ENCODE measurements around the gene DDX24.

DNA sequence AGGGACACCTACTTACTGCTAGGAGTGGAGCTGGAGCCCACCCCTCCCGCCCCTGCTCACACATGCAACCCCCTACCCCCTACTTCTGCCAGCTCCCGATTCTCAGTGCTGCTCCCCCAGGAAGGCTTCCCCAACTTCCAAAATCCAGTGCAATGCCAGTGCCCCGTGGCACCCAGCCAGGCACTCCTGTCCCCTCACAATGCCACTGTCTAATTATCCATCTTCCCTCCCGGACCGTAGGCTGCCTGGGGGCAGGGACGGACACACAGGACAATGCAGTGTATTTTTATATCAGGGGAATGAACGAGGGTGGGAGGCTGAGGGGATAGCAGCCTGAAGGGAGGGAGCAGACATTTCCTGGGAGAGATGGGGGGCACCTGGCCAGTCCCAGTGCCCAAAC lies 42.5 kb downstream of the DDX24 start:
- TF ChIP-seq, protein P1, sequence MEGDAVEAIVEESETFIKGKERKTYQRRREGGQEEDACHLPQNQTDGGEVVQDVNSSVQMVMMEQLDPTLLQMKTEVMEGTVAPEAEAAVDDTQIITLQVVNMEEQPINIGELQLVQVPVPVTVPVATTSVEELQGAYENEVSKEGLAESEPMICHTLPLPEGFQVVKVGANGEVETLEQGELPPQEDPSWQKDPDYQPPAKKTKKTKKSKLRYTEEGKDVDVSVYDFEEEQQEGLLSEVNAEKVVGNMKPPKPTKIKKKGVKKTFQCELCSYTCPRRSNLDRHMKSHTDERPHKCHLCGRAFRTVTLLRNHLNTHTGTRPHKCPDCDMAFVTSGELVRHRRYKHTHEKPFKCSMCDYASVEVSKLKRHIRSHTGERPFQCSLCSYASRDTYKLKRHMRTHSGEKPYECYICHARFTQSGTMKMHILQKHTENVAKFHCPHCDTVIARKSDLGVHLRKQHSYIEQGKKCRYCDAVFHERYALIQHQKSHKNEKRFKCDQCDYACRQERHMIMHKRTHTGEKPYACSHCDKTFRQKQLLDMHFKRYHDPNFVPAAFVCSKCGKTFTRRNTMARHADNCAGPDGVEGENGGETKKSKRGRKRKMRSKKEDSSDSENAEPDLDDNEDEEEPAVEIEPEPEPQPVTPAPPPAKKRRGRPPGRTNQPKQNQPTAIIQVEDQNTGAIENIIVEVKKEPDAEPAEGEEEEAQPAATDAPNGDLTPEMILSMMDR (IDR thresholded peaks at IDR 0.05): no peak
- TF ChIP-seq, protein P2, sequence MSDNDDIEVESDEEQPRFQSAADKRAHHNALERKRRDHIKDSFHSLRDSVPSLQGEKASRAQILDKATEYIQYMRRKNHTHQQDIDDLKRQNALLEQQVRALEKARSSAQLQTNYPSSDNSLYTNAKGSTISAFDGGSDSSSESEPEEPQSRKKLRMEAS (CRISPR knock-in tag; IDR thresholded peaks at IDR 0.05): no peak
- TF ChIP-seq SP1 (CRISPR knock-in tag; conservative IDR thresholded peaks at IDR 0.05) (no peak), ETV6 (CRISPR knock-in tag; IDR thresholded peaks at IDR 0.05) (no peak), ZNF317 (CRISPR knock-in tag; IDR thresholded peaks at IDR 0.05; ENCODE audit: borderline replicate concordance, low read depth) (no peak), FOXP1 (CRISPR knock-in tag; IDR thresholded peaks at IDR 0.05; ENCODE audit: borderline replicate concordance) (no peak)
- TF ChIP-seq, protein P3, sequence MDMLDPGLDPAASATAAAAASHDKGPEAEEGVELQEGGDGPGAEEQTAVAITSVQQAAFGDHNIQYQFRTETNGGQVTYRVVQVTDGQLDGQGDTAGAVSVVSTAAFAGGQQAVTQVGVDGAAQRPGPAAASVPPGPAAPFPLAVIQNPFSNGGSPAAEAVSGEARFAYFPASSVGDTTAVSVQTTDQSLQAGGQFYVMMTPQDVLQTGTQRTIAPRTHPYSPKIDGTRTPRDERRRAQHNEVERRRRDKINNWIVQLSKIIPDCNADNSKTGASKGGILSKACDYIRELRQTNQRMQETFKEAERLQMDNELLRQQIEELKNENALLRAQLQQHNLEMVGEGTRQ (CRISPR knock-in tag; IDR thresholded peaks at IDR 0.05): no peak
- TF ChIP-seq, protein P4, sequence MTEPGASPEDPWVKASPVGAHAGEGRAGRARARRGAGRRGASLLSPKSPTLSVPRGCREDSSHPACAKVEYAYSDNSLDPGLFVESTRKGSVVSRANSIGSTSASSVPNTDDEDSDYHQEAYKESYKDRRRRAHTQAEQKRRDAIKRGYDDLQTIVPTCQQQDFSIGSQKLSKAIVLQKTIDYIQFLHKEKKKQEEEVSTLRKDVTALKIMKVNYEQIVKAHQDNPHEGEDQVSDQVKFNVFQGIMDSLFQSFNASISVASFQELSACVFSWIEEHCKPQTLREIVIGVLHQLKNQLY (CRISPR knock-in tag; IDR thresholded peaks at IDR 0.05): no peak
- TF ChIP-seq, protein P5, sequence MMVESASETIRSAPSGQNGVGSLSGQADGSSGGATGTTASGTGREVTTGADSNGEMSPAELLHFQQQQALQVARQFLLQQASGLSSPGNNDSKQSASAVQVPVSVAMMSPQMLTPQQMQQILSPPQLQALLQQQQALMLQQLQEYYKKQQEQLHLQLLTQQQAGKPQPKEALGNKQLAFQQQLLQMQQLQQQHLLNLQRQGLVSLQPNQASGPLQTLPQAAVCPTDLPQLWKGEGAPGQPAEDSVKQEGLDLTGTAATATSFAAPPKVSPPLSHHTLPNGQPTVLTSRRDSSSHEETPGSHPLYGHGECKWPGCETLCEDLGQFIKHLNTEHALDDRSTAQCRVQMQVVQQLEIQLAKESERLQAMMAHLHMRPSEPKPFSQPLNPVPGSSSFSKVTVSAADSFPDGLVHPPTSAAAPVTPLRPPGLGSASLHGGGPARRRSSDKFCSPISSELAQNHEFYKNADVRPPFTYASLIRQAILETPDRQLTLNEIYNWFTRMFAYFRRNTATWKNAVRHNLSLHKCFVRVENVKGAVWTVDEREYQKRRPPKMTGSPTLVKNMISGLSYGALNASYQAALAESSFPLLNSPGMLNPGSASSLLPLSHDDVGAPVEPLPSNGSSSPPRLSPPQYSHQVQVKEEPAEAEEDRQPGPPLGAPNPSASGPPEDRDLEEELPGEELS (CRISPR knock-in tag; IDR thresholded peaks at IDR 0.05): no peak

Data from WTC11 (cell line).